Measurements from ENCODE around the gene ATOX1. TPM values are rescaled to one million over a fixed set of nuclear protein-coding genes. Genes with fewer than 3 reads are reported as not detected.

ATOX1 gene
- total and polyA plus RNA-seq, 2 of the 13 experiments (the other 11 are each of a cell fraction or from before 2014, with no cell fraction given) = 62.4 to 124 TPM

DNA sequence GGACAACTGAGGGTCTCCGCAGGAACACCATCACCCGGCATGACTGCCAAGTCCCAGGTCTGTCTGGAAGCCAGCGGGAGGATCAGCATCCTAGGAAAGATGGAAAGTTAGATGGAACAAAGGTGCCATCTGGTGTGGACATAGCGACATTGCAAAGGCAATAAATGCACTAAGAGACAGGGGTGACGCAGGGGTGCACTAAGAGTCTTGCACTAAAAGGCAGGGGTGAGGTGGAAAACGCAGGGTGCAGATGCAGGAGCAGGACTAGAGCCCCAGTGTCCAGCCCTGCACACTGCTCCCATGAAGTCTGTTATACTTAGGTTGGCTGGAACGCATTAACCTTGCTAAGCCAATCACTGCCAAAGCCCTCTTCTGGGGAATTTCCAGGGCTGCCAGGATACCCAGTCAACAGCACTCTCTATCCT lies 15.5 kb downstream of the ATOX1 start (continued):
- TF ChIP-seq KDM5B (CRISPR knock-in tag; IDR thresholded peaks at IDR 0.05; ENCODE audit: borderline replicate concordance) (no peak), ZNF333 (CRISPR knock-in tag; IDR thresholded peaks at IDR 0.05; ENCODE audit: borderline replicate concordance) (no peak), ZNF230 (CRISPR knock-in tag; IDR thresholded peaks at IDR 0.05) (no peak), SP5 (CRISPR knock-in tag; IDR thresholded peaks at IDR 0.05; ENCODE audit: borderline replicate concordance, low read depth) (no peak), PLRG1 (conservative IDR thresholded peaks at IDR 0.05) (no peak), SALL2 (CRISPR knock-in tag; IDR thresholded peaks at IDR 0.05) (0 out of 2 replicates have a peak, but pooled peaks have one; percentile 50), KDM3A (CRISPR knock-in tag; IDR thresholded peaks at IDR 0.05; ENCODE audit: low read depth) (0 out of 2 replicates have a peak, but pooled peaks have one; percentile 26), TAF1 (CRISPR knock-in tag; IDR thresholded peaks at IDR 0.05) (peak; percentile 20; the same call in 1 of the 2 replicates), FOXM1 (CRISPR knock-in tag; IDR thresholded peaks at IDR 0.05) (no peak), SMC3 (IDR thresholded peaks at IDR 0.05; ENCODE audit: low read length) (peak; percentile 83), STAG1 (CRISPR knock-in tag; IDR thresholded peaks at IDR 0.05) (peak; percentile 85), ARNT (IDR thresholded peaks at IDR 0.05) (no peak), FOSL1 (CRISPR knock-in tag; IDR thresholded peaks at IDR 0.05; ENCODE audit: borderline replicate concordance) (no peak), ZNF260 (CRISPR knock-in tag; IDR thresholded peaks at IDR 0.05; ENCODE audit: borderline replicate concordance, low read depth) (no peak), ZNF33B (CRISPR knock-in tag; IDR thresholded peaks at IDR 0.05) (no peak), PRMT3 (CRISPR knock-in tag; IDR thresholded peaks at IDR 0.05; ENCODE audit: borderline replicate concordance, low read depth) (0 out of 2 replicates have a peak, but pooled peaks have one; percentile 30), ZSCAN25 (CRISPR knock-in tag; IDR thresholded peaks at IDR 0.05) (peak; percentile 96)

Measured in HepG2 (cell line).